NCI-H146 treated with DMSO at 0.1 percent for 48 hours (cell line): ENCODE measurements around the gene FDX1.

Source experiments
- DNase-seq: peaks from one replicate; lab custom pipeline; 2025; ENCODE audit not compliant: unreplicated experiment; lab: John Stamatoyannopoulos, UW

Gene FDX1

GRCh38 chr11:110465231-110465630, 35.5 kb downstream of the FDX1 start:
- no peak for DNase-seq

- DNase-seq = no peak
Observed at GRCh38 chr11:110467556-110467955, 37.8 kb downstream of the FDX1 start.

GRCh38 chr11:110468121-110468520, 38.4 kb downstream of the FDX1 start:
- DNase-seq = no peak

- no peak for DNase-seq
Observed at GRCh38 chr11:110469127-110469526, 39.4 kb downstream of the FDX1 start.

- DNase-seq = no peak
Observed at GRCh38 chr11:110470716-110471115, 41.0 kb downstream of the FDX1 start.

GRCh38 chr11:110471371-110471770, 41.6 kb downstream of the FDX1 start:
- DNase-seq = no peak

DNA sequence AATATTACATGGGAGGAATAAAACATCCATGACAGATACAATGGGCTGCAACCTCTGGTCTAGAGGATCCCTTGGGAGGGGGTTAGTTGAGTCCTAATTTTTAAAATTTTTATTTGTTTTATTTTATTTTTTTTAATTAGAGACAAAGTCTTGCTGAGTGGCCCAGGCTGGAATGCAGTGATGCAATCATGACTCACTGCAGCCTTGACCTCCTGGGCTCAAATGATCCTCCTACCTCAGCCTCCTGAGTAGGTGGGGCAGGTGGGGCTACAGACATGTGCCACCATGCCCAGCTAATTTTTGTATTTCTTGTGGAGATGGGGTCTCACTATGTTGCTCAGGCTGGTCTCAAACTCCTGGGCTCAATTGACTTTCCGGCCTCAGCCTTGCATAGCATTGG, 43.1 kb downstream of the FDX1 start:
- DNase-seq = no peak

DNA sequence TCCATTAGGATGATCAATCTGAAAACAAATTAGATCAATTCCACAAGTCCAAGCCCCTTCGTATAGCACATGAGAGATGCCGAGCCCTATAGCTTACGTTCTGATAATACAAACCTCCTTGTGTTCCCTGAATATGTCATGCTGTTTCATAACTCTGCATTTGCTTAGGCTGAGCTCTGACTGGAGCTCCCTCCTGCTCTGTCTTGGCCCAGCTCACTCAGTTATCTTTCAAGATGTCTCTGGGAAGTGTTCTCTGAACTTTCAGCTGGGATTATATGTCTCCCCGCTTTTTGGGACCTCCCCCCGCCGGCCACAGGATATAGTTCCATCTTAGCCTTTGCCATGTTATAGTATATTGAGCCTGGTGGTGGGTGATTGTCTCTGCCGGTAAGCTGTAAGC, 44.0 kb downstream of the FDX1 start:
- DNase-seq = no peak

DNA sequence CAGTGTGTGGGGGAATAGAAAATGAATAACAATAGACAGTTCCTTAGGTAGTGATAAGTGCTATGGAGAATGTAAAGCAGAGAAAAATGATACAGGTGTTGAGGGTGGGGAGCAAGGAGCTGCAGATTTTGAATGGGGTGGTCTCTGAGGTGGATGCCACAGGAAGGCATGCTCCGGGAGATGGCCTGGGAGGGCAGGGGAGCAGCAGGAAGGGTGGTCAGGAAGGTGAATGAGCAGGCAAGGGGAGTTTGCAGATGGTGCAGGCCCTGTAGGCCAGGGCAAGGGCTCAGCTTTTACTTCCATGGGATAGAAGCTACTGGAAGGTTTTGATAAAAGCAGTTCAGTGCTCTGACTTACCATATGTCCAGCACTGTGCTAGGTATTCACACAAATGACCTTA, 44.8 kb downstream of the FDX1 start:
- DNase-seq = no peak

- DNase-seq = no peak
Observed at GRCh38 chr11:110475671-110476070, 45.9 kb downstream of the FDX1 start.

GRCh38 chr11:110478410-110478809, 48.7 kb downstream of the FDX1 start:
- peak; percentile 17 for DNase-seq

DNA sequence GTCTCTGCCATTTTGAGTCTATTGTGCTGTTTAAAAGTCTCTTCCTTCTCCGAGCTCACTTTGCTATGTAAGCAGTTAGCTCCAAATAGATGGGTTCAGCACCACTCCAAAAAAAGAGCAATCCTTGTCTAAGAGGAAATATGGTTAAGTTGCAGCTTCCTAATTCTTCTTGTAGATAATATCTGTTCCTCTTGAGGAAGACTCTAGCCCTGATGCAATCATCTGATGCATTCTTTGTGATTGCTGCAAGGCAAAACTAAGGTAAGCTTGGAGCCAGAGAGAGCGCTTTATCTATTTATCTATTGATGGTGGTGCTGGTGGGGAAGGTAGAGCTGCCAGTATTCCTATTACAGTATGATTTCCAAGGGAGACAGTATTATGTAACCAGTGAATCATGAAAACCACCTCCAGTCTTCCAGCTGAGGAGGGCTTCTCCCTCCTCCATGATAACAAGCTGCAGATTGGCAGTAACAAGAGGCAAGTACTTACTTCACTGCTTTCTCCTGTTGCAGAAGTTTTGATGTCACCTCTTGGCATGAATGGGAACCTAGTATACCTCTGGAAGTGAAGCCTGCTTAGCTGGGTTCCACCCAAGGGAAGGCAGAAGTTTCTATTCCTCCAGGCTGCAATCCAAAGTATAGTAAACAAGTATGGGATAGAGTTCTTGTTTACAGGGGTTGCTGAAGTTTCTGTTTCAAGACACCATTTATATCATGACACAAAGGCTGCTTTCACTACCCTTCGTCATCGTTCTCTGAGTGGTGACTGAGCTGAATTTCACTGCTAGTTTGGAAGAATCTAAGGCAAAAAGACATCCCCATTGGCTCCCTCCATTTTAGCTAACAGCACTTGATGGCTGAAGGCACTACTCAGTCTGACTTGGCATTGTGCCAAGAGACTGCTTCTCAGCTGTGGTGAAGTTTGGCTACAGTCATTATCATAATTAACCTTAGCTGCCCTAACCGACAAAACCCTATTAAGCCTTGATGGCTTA, 49.7 kb downstream of the FDX1 start:
- peak; percentile 85 for DNase-seq

DNA sequence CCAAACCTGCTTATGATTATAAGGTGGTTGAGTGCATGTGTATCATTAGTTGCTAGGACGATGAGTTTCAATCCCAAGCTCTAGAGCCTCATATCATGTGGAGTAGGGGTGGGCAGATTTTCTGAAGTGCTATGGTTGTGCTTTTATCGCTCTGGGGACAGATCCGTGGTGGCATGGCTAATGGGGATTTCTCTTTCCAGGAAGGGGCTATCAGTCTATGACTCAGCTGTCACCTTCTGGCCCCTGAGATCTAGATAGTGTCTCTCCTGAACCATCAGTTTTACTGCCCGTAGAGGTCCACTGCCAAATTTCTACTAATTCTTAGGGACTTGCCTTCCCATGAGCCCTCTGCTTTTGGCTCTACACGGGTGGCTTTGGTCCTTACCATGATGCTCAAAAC, 51.8 kb downstream of the FDX1 start:
- no peak for DNase-seq

- no peak for DNase-seq
Observed at GRCh38 chr11:110486156-110486555, 56.4 kb downstream of the FDX1 start.

- no peak for DNase-seq
Observed at GRCh38 chr11:110488446-110488845, 58.7 kb downstream of the FDX1 start.

DNA sequence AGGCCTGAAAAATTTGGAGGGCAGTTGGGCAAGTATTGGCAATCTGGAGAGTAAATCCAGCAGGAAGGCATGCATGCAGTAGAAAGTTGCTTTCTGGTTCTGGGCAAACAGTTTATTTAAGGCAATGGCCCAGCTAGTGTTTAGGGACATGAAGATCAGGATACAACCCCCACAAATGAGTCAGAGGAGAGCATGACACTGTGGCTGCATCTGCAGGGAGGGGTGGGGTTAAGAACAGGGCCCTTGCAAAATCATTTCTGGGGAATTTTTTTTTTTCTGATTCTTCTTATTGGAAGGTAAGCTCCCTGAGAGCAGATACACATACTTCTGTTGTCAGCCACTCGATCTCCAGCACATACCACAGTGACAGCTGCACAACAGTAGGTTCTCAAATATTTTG, 61.1 kb downstream of the FDX1 start:
- no peak for DNase-seq

DNA sequence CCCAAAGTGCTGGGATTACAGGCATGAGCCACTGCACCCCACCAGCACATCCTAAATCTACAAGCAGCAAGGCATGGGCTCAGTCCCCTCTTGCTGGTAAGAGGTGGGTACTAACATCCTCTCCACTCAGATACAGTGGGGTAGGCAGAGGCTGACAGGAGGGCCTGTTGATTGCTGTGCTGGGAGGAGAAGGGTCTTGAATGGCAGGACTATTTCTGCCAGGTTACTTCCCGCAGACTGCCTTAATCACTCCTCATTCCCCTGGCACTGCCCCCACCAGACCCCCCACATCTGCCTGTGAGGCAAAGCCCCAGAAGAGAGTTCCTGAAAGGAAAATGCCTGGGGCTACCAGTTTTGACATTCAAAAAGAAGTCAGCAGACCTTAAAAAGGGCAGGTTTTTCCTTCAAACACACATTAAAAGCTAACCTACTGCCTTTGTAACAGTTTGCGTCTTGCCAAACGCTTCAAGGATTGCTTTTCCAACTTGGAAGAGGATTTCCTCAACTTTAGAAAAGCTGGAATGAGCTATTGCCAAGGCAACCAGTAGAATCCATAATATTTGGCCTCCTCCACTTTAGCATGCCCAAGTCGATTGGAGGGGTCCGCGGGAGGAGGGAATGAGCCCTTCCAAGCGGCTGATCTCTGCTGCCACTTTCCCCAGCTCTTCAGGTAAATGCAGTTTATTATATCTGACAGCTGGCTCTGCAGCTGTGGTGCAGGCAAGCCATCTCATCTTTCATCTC, 62.0 kb downstream of the FDX1 start:
- no peak for DNase-seq

DNA sequence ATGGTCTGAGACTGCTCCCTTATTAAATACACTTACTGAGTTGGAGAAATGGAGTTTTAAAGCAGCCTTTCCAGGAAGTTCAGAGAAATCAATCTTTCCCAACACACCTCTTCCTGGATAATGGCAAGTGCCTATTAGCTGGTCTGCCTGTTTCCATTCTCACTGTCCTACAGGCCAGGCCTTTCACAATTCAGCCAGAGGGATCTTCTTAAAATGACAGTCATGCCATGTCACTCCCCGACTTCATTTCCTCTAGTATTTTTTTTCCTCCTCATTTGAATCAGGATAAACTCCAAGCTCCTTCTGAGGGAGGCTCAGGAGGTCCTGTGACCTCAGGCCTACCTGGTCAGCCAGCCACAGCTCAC, 62.6 kb downstream of the FDX1 start:
- DNase-seq = no peak

- DNase-seq = no peak
Observed at GRCh38 chr11:110493346-110493745, 63.6 kb downstream of the FDX1 start.

DNA sequence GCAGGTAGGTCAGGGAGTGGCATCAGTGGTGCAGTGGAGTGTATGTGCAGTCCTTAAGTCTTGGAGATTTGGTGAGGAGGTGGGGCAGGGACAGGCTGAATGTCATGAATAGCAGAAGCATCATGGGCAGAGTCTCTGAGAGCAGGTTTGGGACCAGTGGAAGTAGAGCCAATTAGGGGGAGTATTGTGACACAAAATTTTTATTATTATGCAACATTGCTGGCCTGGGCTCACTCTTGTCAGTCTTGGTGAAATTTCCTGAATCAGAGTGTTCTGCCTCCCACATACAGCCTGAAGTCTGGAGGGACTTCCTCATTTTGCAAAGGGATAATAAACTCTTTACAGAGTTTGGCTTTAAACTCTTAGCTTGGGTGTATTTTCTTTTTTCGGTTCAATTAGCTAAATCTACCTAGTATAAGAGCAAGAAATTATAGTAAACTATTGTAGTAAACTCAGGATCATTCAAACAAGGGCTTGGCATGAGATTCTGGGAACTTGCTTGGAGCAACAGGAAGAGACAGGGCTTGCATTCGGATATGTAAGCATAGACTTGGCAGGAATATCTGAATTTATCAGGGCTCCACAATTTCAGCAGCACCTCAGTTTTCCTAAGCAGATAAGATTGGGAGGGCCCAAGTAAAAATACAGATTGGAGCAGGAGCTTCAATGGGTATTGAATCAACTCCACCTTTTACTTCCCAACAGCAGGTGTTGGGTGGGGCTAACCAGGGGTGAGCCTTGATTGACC, 67.7 kb downstream of the FDX1 start:
- no peak for DNase-seq

DNA sequence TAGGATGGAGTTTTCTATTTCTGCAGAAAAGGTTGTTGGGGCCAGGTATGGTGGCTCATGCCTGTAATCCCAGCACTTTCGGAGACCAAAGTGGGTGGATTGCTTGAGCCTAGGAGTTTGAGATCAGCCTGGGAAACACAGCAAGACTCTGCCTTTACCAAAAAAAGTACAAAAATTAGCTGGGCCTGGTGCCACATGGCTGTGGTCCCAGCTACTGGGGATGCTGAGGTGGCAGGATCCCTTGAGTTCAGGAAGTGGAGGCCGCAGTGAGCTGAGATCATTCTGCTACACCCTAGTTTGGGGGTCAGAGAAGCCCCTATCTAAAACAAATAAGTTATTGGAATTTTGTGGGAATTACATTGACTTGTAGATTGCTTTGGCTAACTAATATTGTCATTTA, 71.7 kb downstream of the FDX1 start:
- DNase-seq = no peak
